ENCODE results near the gene TPM3. TPM values are rescaled to one million over a fixed set of nuclear protein-coding genes. Genes with fewer than 3 reads are reported as not detected.

The TPM3 gene
- total RNA-seq, 1 donor from 2014 or later, result 466 TPM

- DNase-seq, result no peak
- intact Hi-C loops (cut with micrococcal nuclease), result loop anchor here (1.0 kb wide), 1 partner anchor 361 kb away; no protein-coding TSS in a partner anchor
- peaks cover 2% of the 10 kb centered on the region for H3K9me3 Mint-ChIP-seq
- H3K36me3 Mint-ChIP-seq (ENCODE audit: low read depth), result peaks cover 90% of the 10 kb centered on the region
- H3K4me3 Mint-ChIP-seq, result peak overlapping the region; percentile 16
- peak; percentile 62 for ATAC-seq (ENCODE audit: low read depth)
- no peak for TF ChIP-seq CTCF (IDR thresholded peaks at IDR 0.05)
- ChIA-PET CTCF (no interaction called here), POLR2A (interaction anchor here (0.9 to 2.4 kb wide), 3 partner anchors 10 to 168 kb away, joined by 3 to 8 read pairs (median 4); partner anchors contain the start of gene RPS27)
- no peaks in the 10 kb centered on the region for H3K27me3 Mint-ChIP-seq
- H3K4me1 Mint-ChIP-seq, result peaks cover 27% of the 10 kb centered on the region
- peak overlapping the region; percentile 84 for H3K27ac Mint-ChIP-seq
Observed at GRCh38 chr1:154158307-154159125, 33.4 kb downstream of the TPM3 start.

- TF ChIP-seq CTCF (IDR thresholded peaks at IDR 0.05), result no peak
- POLR2A ChIA-PET, result interaction anchor here (0.9 to 2.4 kb wide), 3 partner anchors 9 to 167 kb away, joined by 3 to 8 read pairs (median 4); partner anchors contain the start of gene RPS27
- peaks cover 27% of the 10 kb centered on the region for H3K4me1 Mint-ChIP-seq
Observed at GRCh38 chr1:154157520-154158306, 34.2 kb downstream of the TPM3 start.

GRCh38 chr1:154155251-154155650 lies 36.6 kb downstream of the TPM3 start:
- peaks cover 59% of the 10 kb centered on the region for H3K36me3 Mint-ChIP-seq (ENCODE audit: low read depth)
- CTCF ChIA-PET, result no interaction called here
- peaks cover 2% of the 10 kb centered on the region for H3K9me3 Mint-ChIP-seq
- ATAC-seq (ENCODE audit: low read depth) (no peak), DNase-seq (no peak)
- no peak overlapping the region for H3K27ac Mint-ChIP-seq
- no peak for TF ChIP-seq CTCF (IDR thresholded peaks at IDR 0.05)
- H3K4me3 Mint-ChIP-seq, result no peak overlapping the region
- H3K4me1 Mint-ChIP-seq, result peaks cover 26% of the 10 kb centered on the region
- POLR2A ChIA-PET, result no interaction called here
- no peaks in the 10 kb centered on the region for H3K27me3 Mint-ChIP-seq
- intact Hi-C loops (cut with micrococcal nuclease), result no loop called here

More at GRCh38 chr1:154157520-154158306, 34.2 kb downstream of the TPM3 start:
- CTCF ChIA-PET, result interaction anchor here (0.9 kb wide), 1 partner anchor 23 kb away, joined by 3 read pairs; no protein-coding TSS in a partner anchor
- peak; percentile 61 for ATAC-seq (ENCODE audit: low read depth)
- intact Hi-C loops (cut with micrococcal nuclease), result loop anchor here (1.0 kb wide), 1 partner anchor 360 kb away; no protein-coding TSS in a partner anchor
- Mint-ChIP-seq H3K36me3 (ENCODE audit: low read depth) (peaks cover 82% of the 10 kb centered on the region), H3K9me3 (peaks cover 2% of the 10 kb centered on the region), H3K4me3 (peak overlapping the region; percentile 39), H3K27ac (peak overlapping the region; percentile 84), H3K27me3 (no peaks in the 10 kb centered on the region)
- DNase-seq, result no peak

- ChIA-PET CTCF (no interaction called here), POLR2A (no interaction called here)
- Mint-ChIP-seq H3K27ac (peak within 1 kb of the TSS; percentile 3), H3K27me3 (no peaks in the 10 kb centered on the region), H3K4me3 (no peak within 1 kb of the TSS), H3K4me1 (peaks cover 23% of the 10 kb centered on the region), H3K9me3 (peaks cover 2% of the 10 kb centered on the region), H3K36me3 (ENCODE audit: low read depth) (peaks cover 54% of the 10 kb centered on the region)
- no peak for ATAC-seq (ENCODE audit: low read depth)
- TF ChIP-seq CTCF (IDR thresholded peaks at IDR 0.05), result no peak
- DNase-seq, result no peak
- intact Hi-C loops (cut with micrococcal nuclease), result no loop called here
Observed at GRCh38 chr1:154154534-154155191, 37.2 kb downstream of the TPM3 start, which contains the start of gene NUP210L. NUP210L (minus strand) TSS chr1:154155073.

Data from activated B cell treated with CpG ODN at 0.5 μM for 24 hours (primary cell).